Measurements from ENCODE around the gene ZNF22.

Gene ZNF22

GRCh38 chr10:44969854-44970253 is 30.9 kb upstream of the ZNF22 start:
- TF ChIP-seq CTCF (IDR thresholded peaks at IDR 0.05; ENCODE audit: insufficient read depth, missing control alignments), result no peak
- DNase-seq (ENCODE audit: insufficient read length, low spot score) (no peak), FAIRE-seq (no peak)

- DNase-seq (ENCODE audit: insufficient read length, low spot score) (no peak), FAIRE-seq (no peak)
- TF ChIP-seq CTCF (IDR thresholded peaks at IDR 0.05; ENCODE audit: insufficient read depth, missing control alignments), result no peak
Observed at GRCh38 chr10:44970812-44971395, 29.8 kb upstream of the ZNF22 start.

- no peak for DNase-seq (ENCODE audit: insufficient read length, low spot score)
- TF ChIP-seq CTCF (IDR thresholded peaks at IDR 0.05; ENCODE audit: insufficient read depth, missing control alignments), result no peak
- no peak for FAIRE-seq
Observed at GRCh38 chr10:44971434-44971833, 29.3 kb upstream of the ZNF22 start.

- no peak for TF ChIP-seq CTCF (IDR thresholded peaks at IDR 0.05; ENCODE audit: insufficient read depth, missing control alignments)
- no peak for FAIRE-seq
Observed at GRCh38 chr10:44971935-44972757, 28.6 kb upstream of the ZNF22 start.

GRCh38 chr10:44972874-44973306 is 27.8 kb upstream of the ZNF22 start:
- no peak for TF ChIP-seq CTCF (IDR thresholded peaks at IDR 0.05; ENCODE audit: insufficient read depth, missing control alignments)
- DNase-seq (ENCODE audit: insufficient read length, low spot score) (no peak), FAIRE-seq (no peak)

More at GRCh38 chr10:44971935-44972757, 28.6 kb upstream of the ZNF22 start:
- no peak for DNase-seq (ENCODE audit: insufficient read length, low spot score)

GRCh38 chr10:44973323-44974081 is 27.2 kb upstream of the ZNF22 start:
- FAIRE-seq (no peak), DNase-seq (ENCODE audit: insufficient read length, low spot score) (no peak)
- no peak for TF ChIP-seq CTCF (IDR thresholded peaks at IDR 0.05; ENCODE audit: insufficient read depth, missing control alignments)

Measured in D721Med (cell line).